K562 (cell line): ENCODE measurements around the gene HPS4. TPM values are rescaled to one million over a fixed set of nuclear protein-coding genes. Genes with fewer than 3 reads are reported as not detected.

ENCODE experiments used
- E2F1 ChIP-seq: sonication (generic); formaldehyde crosslinking; IDR thresholded peaks from 2 replicates; pipeline ENCODE4 v1.8.1; 2023; ENCODE audit warnings: mild to moderate bottlenecking, missing genetic modification reagents, moderate library complexity
- FUS ChIP-seq: fragments of 200-400 bp; formaldehyde crosslinking; optimal IDR thresholded peaks from 2 replicates; pipeline ENCODE3; 2017; ENCODE audit warnings: low read depth, low read length
- GATAD2B ChIP-seq: fragments of 450-650 bp; IDR thresholded peaks from 2 replicates; pipeline ENCODE4 v1.6.1; 2017; ENCODE audit warnings: mild to moderate bottlenecking, borderline replicate concordance
- HDAC2 ChIP-seq: fragments of 450-650 bp; IDR thresholded peaks from 2 replicates; pipeline ENCODE4 v1.6.1; 2016; ENCODE audit warnings: mild to moderate bottlenecking
- HMG20B ChIP-seq: fragments of 250-450 bp; sonication (Bioruptor Pico); IDR thresholded peaks from 2 replicates; pipeline ENCODE4 v1.5.0; 2021; ENCODE audit warnings: mild to moderate bottlenecking
- HMGXB4 ChIP-seq: sonication (generic); formaldehyde crosslinking; IDR thresholded peaks from 2 replicates; pipeline ENCODE4 v1.8.1; 2023; ENCODE audit warnings: mild to moderate bottlenecking, missing genetic modification reagents
- ILF3 ChIP-seq: fragments of 450-650 bp; IDR thresholded peaks from 2 replicates; pipeline ENCODE4 v1.6.1; 2018; ENCODE audit warnings: antibody characterized with exemption, mild to moderate bottlenecking, moderate library complexity, borderline replicate concordance
- LCOR ChIP-seq: sonication (generic); formaldehyde crosslinking; IDR thresholded peaks from 2 replicates; pipeline ENCODE4 v1.8.0; 2022; ENCODE audit warnings: mild to moderate bottlenecking, missing genetic modification reagents
- MAX ChIP-seq: sonication (generic); formaldehyde crosslinking; IDR thresholded peaks from 2 replicates; pipeline ENCODE4 v1.9.0; 2022; ENCODE audit warnings: mild to moderate bottlenecking, missing genetic modification reagents
- NFRKB ChIP-seq: fragments of 450-650 bp; IDR thresholded peaks from 2 replicates; pipeline ENCODE4 v1.6.1; 2016; ENCODE audit warnings: low read depth
- NFYB ChIP-seq: IDR thresholded peaks from 2 replicates; pipeline ENCODE4 v1.6.1; 2011; ENCODE audit warnings: mild to moderate bottlenecking, moderate library complexity; ENCODE audit not compliant: insufficient read length; ENCODE audit errors: extremely low read depth
- NR4A1 ChIP-seq, 2 experiments: fragments of 250-450 bp in 1 of 2; fragments of 450-650 bp in 1 of 2; sonication (Bioruptor Pico) in 1 of 2; IDR thresholded peaks; 2 replicates each; pipeline versions ENCODE4 v1.4.0 to v1.6.1; 2016 to 2020; ENCODE audit warnings: mild to moderate bottlenecking in 2 of 2, missing compliant biosample characterization in 1 of 2, missing genetic modification characterization in 1 of 2, moderate library complexity in 1 of 2
- SMAD4 ChIP-seq: fragments of 250-450 bp; sonication (Bioruptor Pico); conservative IDR thresholded peaks from 2 replicates; pipeline ENCODE4 v1.8.0; 2021; ENCODE audit warnings: inconsistent platforms, mild to moderate bottlenecking, moderate library complexity
- TARDBP ChIP-seq: fragments of 450-650 bp; IDR thresholded peaks from 2 replicates; pipeline ENCODE4 v1.6.1; 2016
- TBL1XR1 ChIP-seq, 2 experiments: IDR thresholded peaks; 2 replicates each; pipeline ENCODE4 v1.6.1; 2012; ENCODE audit warnings: improper control_type of control experiment in 2 of 2, low read length in 2 of 2, mild to moderate bottlenecking in 1 of 2
- U2AF1 ChIP-seq: fragments of 200-400 bp; formaldehyde crosslinking; optimal IDR thresholded peaks from 2 replicates; pipeline ENCODE3; 2017; ENCODE audit warnings: mild to moderate bottlenecking, low read depth, low read length, moderate library complexity
- XRCC4 ChIP-seq: IDR thresholded peaks from one replicate; pipeline ENCODE4 v1.6.1; 2011; ENCODE audit not compliant: insufficient read depth, insufficient read length; ENCODE audit errors: extremely low read depth
- ZFP36 ChIP-seq: fragments of 150-350 bp; IDR thresholded peaks from 2 replicates; pipeline ENCODE4 v1.6.1; 2018; ENCODE audit warnings: low read length, low read depth; ENCODE audit not compliant: partially characterized antibody
- ZNF263 ChIP-seq: sonication (generic); formaldehyde crosslinking; IDR thresholded peaks from 2 replicates; pipeline ENCODE4 v1.8.0; 2022; ENCODE audit warnings: mild to moderate bottlenecking, missing genetic modification reagents, borderline replicate concordance
- polyA plus RNA-seq, 8 experiments: library from polyadenylated mRNA; depleted of rRNA in 4 of 8; stranded (reverse) in 5 of 8; unstranded in 3 of 8; fragments of >200 nt; fragmentation: Nextera tagmentation in 2 of 8; fragmentation: Illumina TruSeq in 1 of 8; extraction: Ambion mirVana in 2 of 8; extraction: Trizol in 1 of 8; gene quantifications; 2 replicates each; pipeline versions ENCODE4 v1.2.1 to v1.2.3, GENCODE V29; 2011 to 2014; ENCODE audit warnings: inconsistent platforms in 1 of 8, missing spikeins in 1 of 8
- total RNA-seq, 7 experiments: library from RNA; depleted of rRNA in 6 of 7; stranded (reverse); fragments of >200 nt in 6 of 7; fragmentation: Illumina TruSeq in 2 of 7; extraction: Trizol in 2 of 7; gene quantifications; 2 replicates each; pipeline versions ENCODE4 v1.2.1 to v1.2.3, GENCODE V29; 2011 to 2021; ENCODE audit warnings: low replicate concordance in 1 of 7
- TF ChIP-seq, protein P1 (sequence below): sonication (generic); formaldehyde crosslinking; IDR thresholded peaks from 2 replicates; pipeline ENCODE4 v1.9.0; 2022; ENCODE audit warnings: mild to moderate bottlenecking, missing genetic modification reagents
- TF ChIP-seq, protein P2 (sequence below), 2 experiments: fragments of 450-650 bp; IDR thresholded peaks; 2 replicates each; pipeline ENCODE4 v1.6.1; 2018; ENCODE audit warnings: mild to moderate bottlenecking in 2 of 2, low read depth in 1 of 2; ENCODE audit not compliant: partially characterized antibody in 2 of 2

The HPS4 gene
- total and polyA plus RNA-seq, 9 of the 15 experiments (the other 6 are each of a cell fraction or from before 2014, with no cell fraction given), result 12.8 to 29.2 (median 25.3) TPM

DNA sequence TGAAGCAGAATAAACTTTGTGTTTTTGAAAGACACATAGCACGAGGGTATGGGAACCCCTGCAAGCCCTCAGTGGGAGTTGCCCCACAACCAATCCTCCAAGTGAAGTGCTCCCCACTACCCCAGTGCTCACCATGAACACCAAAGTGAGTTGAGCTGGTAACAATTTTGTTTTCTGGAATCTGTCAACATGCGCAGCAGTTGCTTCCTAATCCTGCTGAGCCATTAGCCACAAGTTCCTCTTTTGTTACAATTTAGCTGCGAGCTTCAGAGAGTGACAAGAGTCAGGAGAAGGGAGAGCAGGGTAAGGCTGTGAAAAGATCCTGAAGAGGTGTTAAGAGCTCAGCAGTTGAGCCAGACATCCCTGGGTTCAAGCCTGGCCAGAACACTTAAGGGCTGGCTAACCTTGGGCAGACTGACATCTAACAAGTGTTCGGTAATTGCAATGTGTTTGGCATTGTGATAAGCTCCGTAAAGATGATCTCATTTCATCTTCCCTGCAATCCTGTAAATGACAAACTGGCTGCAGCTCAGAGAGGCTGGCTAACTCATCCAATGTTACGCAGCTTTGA, 78.6 kb downstream of the HPS4 start (continued):
- TF ChIP-seq E2F1, result no peak
- TF ChIP-seq GATAD2B, result no peak
- TF ChIP-seq LCOR (CRISPR knock-in tag), result peak; percentile 84
- no peak for TF ChIP-seq U2AF1
- TF ChIP-seq FUS, result no peak
- TF ChIP-seq NR4A1 (CRISPR knock-in tag; IDR thresholded peaks at IDR 0.05), result no peak
- no peak for TF ChIP-seq NR4A1 (tag; IDR thresholded peaks at IDR 0.05)
- TF ChIP-seq TBL1XR1 (IDR thresholded peaks at IDR 0.05; ENCODE audit: low read length in 2 of 2), result peak; percentile 39 to 83; a peak in 2 of 4 replicates
- TF ChIP-seq HDAC2, result peak; percentile 86
- no peak for TF ChIP-seq HMG20B (CRISPR knock-in tag)
- no peak for TF ChIP-seq NFRKB
- TF ChIP-seq ZNF263, result peak; percentile 99
- TF ChIP-seq, protein P1, sequence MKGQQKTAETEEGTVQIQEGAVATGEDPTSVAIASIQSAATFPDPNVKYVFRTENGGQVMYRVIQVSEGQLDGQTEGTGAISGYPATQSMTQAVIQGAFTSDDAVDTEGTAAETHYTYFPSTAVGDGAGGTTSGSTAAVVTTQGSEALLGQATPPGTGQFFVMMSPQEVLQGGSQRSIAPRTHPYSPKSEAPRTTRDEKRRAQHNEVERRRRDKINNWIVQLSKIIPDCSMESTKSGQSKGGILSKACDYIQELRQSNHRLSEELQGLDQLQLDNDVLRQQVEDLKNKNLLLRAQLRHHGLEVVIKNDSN (CRISPR knock-in tag), result no peak
- peak; percentile 63; the same call in 1 of the 2 replicates for TF ChIP-seq ILF3
- TF ChIP-seq, protein P2, sequence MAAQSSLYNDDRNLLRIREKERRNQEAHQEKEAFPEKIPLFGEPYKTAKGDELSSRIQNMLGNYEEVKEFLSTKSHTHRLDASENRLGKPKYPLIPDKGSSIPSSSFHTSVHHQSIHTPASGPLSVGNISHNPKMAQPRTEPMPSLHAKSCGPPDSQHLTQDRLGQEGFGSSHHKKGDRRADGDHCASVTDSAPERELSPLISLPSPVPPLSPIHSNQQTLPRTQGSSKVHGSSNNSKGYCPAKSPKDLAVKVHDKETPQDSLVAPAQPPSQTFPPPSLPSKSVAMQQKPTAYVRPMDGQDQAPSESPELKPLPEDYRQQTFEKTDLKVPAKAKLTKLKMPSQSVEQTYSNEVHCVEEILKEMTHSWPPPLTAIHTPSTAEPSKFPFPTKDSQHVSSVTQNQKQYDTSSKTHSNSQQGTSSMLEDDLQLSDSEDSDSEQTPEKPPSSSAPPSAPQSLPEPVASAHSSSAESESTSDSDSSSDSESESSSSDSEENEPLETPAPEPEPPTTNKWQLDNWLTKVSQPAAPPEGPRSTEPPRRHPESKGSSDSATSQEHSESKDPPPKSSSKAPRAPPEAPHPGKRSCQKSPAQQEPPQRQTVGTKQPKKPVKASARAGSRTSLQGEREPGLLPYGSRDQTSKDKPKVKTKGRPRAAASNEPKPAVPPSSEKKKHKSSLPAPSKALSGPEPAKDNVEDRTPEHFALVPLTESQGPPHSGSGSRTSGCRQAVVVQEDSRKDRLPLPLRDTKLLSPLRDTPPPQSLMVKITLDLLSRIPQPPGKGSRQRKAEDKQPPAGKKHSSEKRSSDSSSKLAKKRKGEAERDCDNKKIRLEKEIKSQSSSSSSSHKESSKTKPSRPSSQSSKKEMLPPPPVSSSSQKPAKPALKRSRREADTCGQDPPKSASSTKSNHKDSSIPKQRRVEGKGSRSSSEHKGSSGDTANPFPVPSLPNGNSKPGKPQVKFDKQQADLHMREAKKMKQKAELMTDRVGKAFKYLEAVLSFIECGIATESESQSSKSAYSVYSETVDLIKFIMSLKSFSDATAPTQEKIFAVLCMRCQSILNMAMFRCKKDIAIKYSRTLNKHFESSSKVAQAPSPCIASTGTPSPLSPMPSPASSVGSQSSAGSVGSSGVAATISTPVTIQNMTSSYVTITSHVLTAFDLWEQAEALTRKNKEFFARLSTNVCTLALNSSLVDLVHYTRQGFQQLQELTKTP (IDR thresholded peaks at IDR 0.05; ENCODE audit: low read depth in 1 of 2, partially characterized antibody in 2 of 2), result peak in 1 of 2 experiments; percentile 83
- 0 out of 2 replicates have a peak, but pooled peaks have one; percentile 57 for TF ChIP-seq TARDBP
- no peak for TF ChIP-seq MAX (CRISPR knock-in tag)
- TF ChIP-seq HMGXB4 (CRISPR knock-in tag), result no peak
- no peak for TF ChIP-seq XRCC4
- TF ChIP-seq NFYB, result no peak
- TF ChIP-seq ZFP36, result peak; percentile 52
- TF ChIP-seq SMAD4 (CRISPR knock-in tag), result no peak; the same call in 1 of the 2 replicates
